ENCODE measurements around the gene CAPN10. TPM values are rescaled to one million over a fixed set of nuclear protein-coding genes. Genes with fewer than 3 reads are reported as not detected.

CAPN10 gene
- total and polyA plus RNA-seq, 4 donors, result 12.6 to 66.9 (median 29.6) TPM

DNA sequence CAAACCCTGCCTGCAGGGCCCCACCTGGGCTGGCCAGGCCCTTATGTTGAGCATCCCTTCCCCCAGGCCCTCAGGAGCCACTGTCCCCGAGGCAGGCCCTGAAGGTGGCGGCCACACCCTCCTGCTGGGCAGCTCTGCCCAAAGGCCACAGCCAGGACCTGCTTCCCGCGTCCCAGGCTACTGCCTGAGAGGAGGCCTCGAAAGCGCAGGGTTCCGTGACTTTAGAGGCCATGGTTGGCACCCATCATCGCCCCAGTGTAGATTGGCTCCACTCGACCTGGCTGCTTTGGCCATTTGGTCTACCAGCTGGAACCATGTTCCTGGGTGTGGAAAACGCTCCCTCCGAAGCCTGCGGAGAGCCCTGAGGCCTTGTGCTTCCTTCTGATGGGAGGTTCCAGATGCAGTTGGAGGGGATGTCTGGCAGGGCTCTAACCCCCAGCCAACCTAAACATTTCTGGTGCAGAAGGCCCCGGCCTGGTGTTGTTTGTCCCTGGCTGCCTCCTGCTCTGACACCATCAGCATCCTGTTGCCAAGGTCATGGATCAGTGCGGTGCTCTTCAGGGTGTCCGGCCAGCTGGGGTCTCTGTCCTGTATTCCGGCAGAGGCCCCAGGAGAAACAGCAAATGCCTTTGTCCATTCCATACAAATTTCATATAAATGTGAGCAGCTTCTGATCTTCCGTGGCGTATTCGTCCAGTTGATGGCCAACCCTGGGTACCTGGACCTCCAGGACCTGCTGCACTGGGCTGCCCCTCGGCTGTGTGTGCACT, 14.7 kb downstream of the CAPN10 start:
- intact Hi-C loops (cut with DNase I), result no loop called here
- H3K9me3 ChIP-seq (ENCODE audit: control insufficient read depth, low read length), result no peaks in the 10 kb centered on the region
- WGBS, 2 donors, result 34 to 36% methylated on average over 20 of the region's 20 CpGs
- no peak overlapping the region for H3K4me3 ChIP-seq (ENCODE audit: low read length in 2 of 2)
- peak; percentile 41 to 75 for DNase-seq
- H3K27ac ChIP-seq (ENCODE audit: low read depth in 1 of 2, low read length in 2 of 2), result no peak overlapping the region
- ATAC-seq (ENCODE audit: low FRiP score), result no peak
- H3K4me1 ChIP-seq (ENCODE audit: control insufficient read depth in 1 of 2, insufficient read depth in 2 of 2, low read length in 2 of 2), result no peaks in the 10 kb centered on the region
- no peaks in the 10 kb centered on the region for H3K36me3 ChIP-seq (ENCODE audit: control insufficient read depth in 1 of 2, insufficient read depth in 2 of 2, low read length in 1 of 2)
- no peaks in the 10 kb centered on the region for H3K27me3 ChIP-seq (ENCODE audit: control insufficient read depth in 1 of 2, insufficient read depth in 2 of 2, low read length in 1 of 2)

DNA sequence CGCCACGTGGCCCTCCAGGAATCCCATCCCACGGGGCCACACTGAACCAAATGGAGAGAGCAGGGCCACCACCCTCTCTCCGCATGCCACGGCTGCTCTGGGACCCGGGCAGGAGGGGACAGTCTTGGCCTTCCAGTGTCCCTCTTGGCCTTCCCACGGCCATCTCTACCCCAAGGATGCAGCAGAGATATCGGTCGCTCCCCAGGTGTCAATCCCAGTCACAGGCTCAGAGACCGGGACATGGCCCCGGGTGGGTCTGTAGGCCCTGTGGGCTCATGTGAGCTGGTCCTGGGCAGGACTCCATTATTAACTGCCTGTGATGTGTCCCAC, 15.3 kb downstream of the CAPN10 start:
- WGBS, 2 donors, result 94% methylated on average over 11 of the region's 11 CpGs
- no peaks in the 10 kb centered on the region for H3K27me3 ChIP-seq (ENCODE audit: control insufficient read depth in 1 of 2, insufficient read depth in 2 of 2, low read length in 1 of 2)
- H3K27ac ChIP-seq (ENCODE audit: low read depth in 1 of 2, low read length in 2 of 2), result no peak overlapping the region
- no peaks in the 10 kb centered on the region for H3K9me3 ChIP-seq (ENCODE audit: control insufficient read depth, low read length)
- peak; percentile 34 to 60 for DNase-seq
- intact Hi-C loops (cut with DNase I), result no loop called here
- no peaks in the 10 kb centered on the region for H3K4me1 ChIP-seq (ENCODE audit: control insufficient read depth in 1 of 2, insufficient read depth in 2 of 2, low read length in 2 of 2)
- ATAC-seq (ENCODE audit: low FRiP score), result no peak
- no peak overlapping the region for H3K4me3 ChIP-seq (ENCODE audit: low read length in 2 of 2)
- H3K36me3 ChIP-seq (ENCODE audit: control insufficient read depth in 1 of 2, insufficient read depth in 2 of 2, low read length in 1 of 2), result no peaks in the 10 kb centered on the region

DNA sequence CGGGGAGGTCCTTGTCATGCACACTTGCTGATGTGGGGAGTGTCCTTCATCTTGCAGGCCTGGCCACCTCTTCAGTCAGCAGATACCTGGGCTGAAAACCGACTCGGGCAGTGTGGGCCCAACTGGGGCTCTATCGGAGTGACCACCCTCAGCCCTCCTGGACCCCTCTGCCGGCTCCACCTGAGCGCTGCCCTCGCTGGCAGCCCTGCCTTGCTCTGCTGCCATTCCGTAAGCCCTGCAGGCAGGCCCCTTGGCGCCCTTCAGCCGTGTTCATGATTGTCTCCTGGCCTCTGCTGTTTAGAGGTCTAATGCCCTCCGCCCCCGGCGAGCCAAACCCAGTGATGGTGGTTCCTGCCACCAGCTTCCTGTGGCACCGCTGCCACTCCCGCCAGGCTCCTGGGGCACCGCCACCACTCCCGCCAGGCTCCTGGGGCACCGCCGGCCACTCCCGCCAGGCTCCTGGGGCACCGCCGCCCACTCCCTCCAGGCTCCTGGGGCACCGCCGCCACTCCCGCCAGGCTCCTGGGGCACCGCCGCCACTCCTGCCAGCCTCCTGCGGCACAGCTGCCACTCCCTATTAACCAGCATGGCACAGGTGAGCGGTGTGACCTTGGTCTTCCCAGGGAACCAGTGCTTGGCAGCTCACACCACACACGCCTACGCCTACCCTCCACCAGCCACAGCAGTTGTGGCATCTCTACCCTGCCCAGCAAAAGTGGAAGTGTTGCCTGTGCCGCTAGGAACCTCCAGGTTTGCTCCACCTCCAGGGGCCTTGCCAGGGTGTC, 15.9 kb downstream of the CAPN10 start:
- no peak overlapping the region for H3K27ac ChIP-seq (ENCODE audit: low read depth in 1 of 2, low read length in 2 of 2)
- intact Hi-C loops (cut with DNase I), result no loop called here
- H3K4me3 ChIP-seq (ENCODE audit: low read length in 2 of 2), result no peak overlapping the region
- H3K27me3 ChIP-seq (ENCODE audit: control insufficient read depth in 1 of 2, insufficient read depth in 2 of 2, low read length in 1 of 2), result no peaks in the 10 kb centered on the region
- H3K4me1 ChIP-seq (ENCODE audit: control insufficient read depth in 1 of 2, insufficient read depth in 2 of 2, low read length in 2 of 2), result no peaks in the 10 kb centered on the region
- WGBS, 2 donors, result 91 to 92% methylated on average over 28 to 32 of the region's 32 CpGs
- ATAC-seq (ENCODE audit: low FRiP score) (no peak), DNase-seq (peak; percentile 38 to 72)
- no peaks in the 10 kb centered on the region for H3K9me3 ChIP-seq (ENCODE audit: control insufficient read depth, low read length)
- H3K36me3 ChIP-seq (ENCODE audit: control insufficient read depth in 1 of 2, insufficient read depth in 2 of 2, low read length in 1 of 2), result no peaks in the 10 kb centered on the region

DNA sequence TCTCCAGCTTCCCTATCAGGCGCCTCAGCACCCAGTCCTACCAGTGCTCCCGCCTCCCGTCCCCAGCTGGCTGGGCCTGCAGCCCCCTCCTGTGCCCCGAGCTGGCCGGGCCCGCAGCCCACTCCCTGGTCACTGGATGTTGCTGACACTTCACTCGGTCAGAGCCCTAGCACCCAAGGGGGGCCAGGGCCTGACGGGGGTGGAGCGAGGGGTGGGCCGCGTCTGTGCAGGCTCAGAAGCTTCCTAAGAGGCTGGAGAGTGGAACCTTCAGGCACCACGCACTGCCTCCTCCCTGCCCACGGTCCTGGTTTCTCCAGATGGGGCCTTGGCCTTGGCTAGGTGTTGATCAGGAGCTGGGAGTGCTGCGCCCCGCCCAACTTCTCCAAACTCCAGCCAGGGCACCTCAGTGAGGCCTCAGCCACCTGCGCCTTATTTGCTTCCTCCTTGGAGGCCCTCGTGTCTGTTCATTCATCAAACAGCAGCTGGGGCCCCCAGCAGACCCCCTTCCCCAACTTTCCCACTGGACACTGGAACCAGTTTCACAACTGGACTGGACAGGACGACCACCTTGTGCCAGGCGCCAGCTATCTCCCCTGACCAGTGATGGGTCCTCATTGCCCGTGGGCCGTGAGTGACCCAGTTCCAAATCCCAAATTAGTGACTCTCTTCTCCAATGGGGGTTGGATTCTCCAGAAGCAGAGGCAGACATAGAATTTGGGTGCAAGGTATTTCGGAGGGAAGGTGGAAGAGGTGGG, 16.7 kb downstream of the CAPN10 start:
- H3K36me3 ChIP-seq (ENCODE audit: control insufficient read depth in 1 of 2, insufficient read depth in 2 of 2, low read length in 1 of 2), result no peaks in the 10 kb centered on the region
- H3K27me3 ChIP-seq (ENCODE audit: control insufficient read depth in 1 of 2, insufficient read depth in 2 of 2, low read length in 1 of 2), result no peaks in the 10 kb centered on the region
- WGBS, 2 donors, result 92 to 93% methylated on average over 22 of the region's 22 CpGs
- H3K27ac ChIP-seq (ENCODE audit: low read depth in 1 of 2, low read length in 2 of 2), result no peak overlapping the region
- no peaks in the 10 kb centered on the region for H3K4me1 ChIP-seq (ENCODE audit: control insufficient read depth in 1 of 2, insufficient read depth in 2 of 2, low read length in 2 of 2)
- intact Hi-C loops (cut with DNase I), result no loop called here
- H3K9me3 ChIP-seq (ENCODE audit: control insufficient read depth, low read length), result no peaks in the 10 kb centered on the region
- H3K4me3 ChIP-seq (ENCODE audit: low read length in 2 of 2), result no peak overlapping the region
- no peak for ATAC-seq (ENCODE audit: low FRiP score)
- DNase-seq, result peak; percentile 35 to 67

GRCh38 chr2:240603846-240604245, 17.3 kb downstream of the CAPN10 start:
- no peaks in the 10 kb centered on the region for H3K9me3 ChIP-seq (ENCODE audit: control insufficient read depth, low read length)
- no peak overlapping the region for H3K4me3 ChIP-seq (ENCODE audit: low read length in 2 of 2)
- 91 to 93% methylated on average over 10 of the region's 10 CpGs for WGBS, 2 donors
- H3K27me3 ChIP-seq (ENCODE audit: control insufficient read depth in 1 of 2, insufficient read depth in 2 of 2, low read length in 1 of 2), result no peaks in the 10 kb centered on the region
- no peak for ATAC-seq (ENCODE audit: low FRiP score)
- intact Hi-C loops (cut with DNase I), result no loop called here
- H3K27ac ChIP-seq (ENCODE audit: low read depth in 1 of 2, low read length in 2 of 2), result no peak overlapping the region
- peak; percentile 38 to 69 for DNase-seq
- no peaks in the 10 kb centered on the region for H3K4me1 ChIP-seq (ENCODE audit: control insufficient read depth in 1 of 2, insufficient read depth in 2 of 2, low read length in 2 of 2)
- H3K36me3 ChIP-seq (ENCODE audit: control insufficient read depth in 1 of 2, insufficient read depth in 2 of 2, low read length in 1 of 2), result no peaks in the 10 kb centered on the region

DNA sequence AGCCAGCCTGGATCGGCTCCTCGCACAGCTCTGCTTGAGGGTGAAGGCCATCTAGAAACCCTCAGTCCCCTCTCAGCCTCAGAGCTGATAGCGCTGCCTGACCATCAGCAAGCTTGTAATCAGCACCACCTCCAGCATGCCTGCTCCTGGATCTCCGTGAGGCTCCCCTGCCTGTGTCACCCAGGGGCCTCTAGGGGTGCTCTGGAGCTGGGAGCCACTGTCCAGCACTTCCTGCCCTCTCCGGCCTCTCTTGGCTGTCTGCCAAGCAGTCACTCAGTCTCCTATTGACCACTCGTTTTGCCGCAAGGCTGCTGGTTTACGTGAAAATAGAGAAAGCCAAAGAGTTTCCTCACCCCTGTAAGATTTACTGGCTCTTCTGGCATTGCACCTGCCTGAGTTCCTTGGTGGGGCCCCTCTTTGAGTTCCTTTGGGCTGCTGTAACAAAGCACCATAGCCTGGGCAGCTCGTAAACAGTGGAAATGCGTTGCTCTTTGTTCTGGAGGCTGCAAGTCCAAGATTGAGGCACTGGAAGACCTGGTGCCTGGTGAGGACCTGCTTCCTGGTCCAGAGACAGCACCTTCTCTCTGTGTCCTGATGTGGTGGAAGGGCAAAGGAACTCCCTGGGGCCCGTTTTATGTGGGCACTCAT, 17.9 kb downstream of the CAPN10 start:
- Histone ChIP-seq H3K9me3 (ENCODE audit: control insufficient read depth, low read length) (no peaks in the 10 kb centered on the region), H3K27ac (ENCODE audit: low read depth in 1 of 2, low read length in 2 of 2) (no peak overlapping the region), H3K27me3 (ENCODE audit: control insufficient read depth in 1 of 2, insufficient read depth in 2 of 2, low read length in 1 of 2) (no peaks in the 10 kb centered on the region), H3K4me3 (ENCODE audit: low read length in 2 of 2) (no peak overlapping the region), H3K4me1 (ENCODE audit: control insufficient read depth in 1 of 2, insufficient read depth in 2 of 2, low read length in 2 of 2) (no peaks in the 10 kb centered on the region), H3K36me3 (ENCODE audit: control insufficient read depth in 1 of 2, insufficient read depth in 2 of 2, low read length in 1 of 2) (no peaks in the 10 kb centered on the region)
- intact Hi-C loops (cut with DNase I), result no loop called here
- ATAC-seq (ENCODE audit: low FRiP score), result peak; percentile 53
- WGBS, 2 donors, result 29 to 32% methylated on average over 11 of the region's 11 CpGs
- peak; percentile 91 for DNase-seq

GRCh38 chr2:240604939-240605716, 18.6 kb downstream of the CAPN10 start:
- WGBS, 2 donors, result 90% methylated on average over 19 of the region's 19 CpGs
- Histone ChIP-seq H3K9me3 (ENCODE audit: control insufficient read depth, low read length) (no peaks in the 10 kb centered on the region), H3K27me3 (ENCODE audit: control insufficient read depth in 1 of 2, insufficient read depth in 2 of 2, low read length in 1 of 2) (no peaks in the 10 kb centered on the region), H3K4me3 (ENCODE audit: low read length in 2 of 2) (no peak overlapping the region), H3K27ac (ENCODE audit: low read depth in 1 of 2, low read length in 2 of 2) (no peak overlapping the region), H3K36me3 (ENCODE audit: control insufficient read depth in 1 of 2, insufficient read depth in 2 of 2, low read length in 1 of 2) (no peaks in the 10 kb centered on the region), H3K4me1 (ENCODE audit: control insufficient read depth in 1 of 2, insufficient read depth in 2 of 2, low read length in 2 of 2) (no peaks in the 10 kb centered on the region)
- DNase-seq, result peak; percentile 41 to 72
- intact Hi-C loops (cut with DNase I), result no loop called here
- ATAC-seq (ENCODE audit: low FRiP score), result no peak
